A549 treated with GW870086 at 1 μM for 4 hours (cell line): ENCODE data around the gene LATS1. TPM values are rescaled to one million over a fixed set of nuclear protein-coding genes. Genes with fewer than 3 reads are reported as not detected.

ENCODE experiments used
- total RNA-seq: library from RNA; stranded (reverse); fragments of 200-300 nt; extraction: Qiagen RNA extraction; gene quantifications from 5 replicates; pipeline ENCODE4 v1.2.3, GENCODE V29; 2022; ENCODE audit warnings: low read depth

Gene LATS1
- 4.9 to 9.4 TPM (median 7.5 TPM) in 5 replicates for total RNA-seq

GRCh38 chr6:149717588-149718458 lies at the start of gene LATS1:
LATS1 (minus strand) TSS chr6:149718101; CDS start chr6:149702126, 15,975 bp downstream.

GRCh38 chr6:149749594-149750135 lies 31.8 kb upstream of the LATS1 start, which contains the start of gene PCMT1:
PCMT1 (plus strand) TSS chr6:149749741; CDS start chr6:149749902, 161 bp downstream.

DNA sequence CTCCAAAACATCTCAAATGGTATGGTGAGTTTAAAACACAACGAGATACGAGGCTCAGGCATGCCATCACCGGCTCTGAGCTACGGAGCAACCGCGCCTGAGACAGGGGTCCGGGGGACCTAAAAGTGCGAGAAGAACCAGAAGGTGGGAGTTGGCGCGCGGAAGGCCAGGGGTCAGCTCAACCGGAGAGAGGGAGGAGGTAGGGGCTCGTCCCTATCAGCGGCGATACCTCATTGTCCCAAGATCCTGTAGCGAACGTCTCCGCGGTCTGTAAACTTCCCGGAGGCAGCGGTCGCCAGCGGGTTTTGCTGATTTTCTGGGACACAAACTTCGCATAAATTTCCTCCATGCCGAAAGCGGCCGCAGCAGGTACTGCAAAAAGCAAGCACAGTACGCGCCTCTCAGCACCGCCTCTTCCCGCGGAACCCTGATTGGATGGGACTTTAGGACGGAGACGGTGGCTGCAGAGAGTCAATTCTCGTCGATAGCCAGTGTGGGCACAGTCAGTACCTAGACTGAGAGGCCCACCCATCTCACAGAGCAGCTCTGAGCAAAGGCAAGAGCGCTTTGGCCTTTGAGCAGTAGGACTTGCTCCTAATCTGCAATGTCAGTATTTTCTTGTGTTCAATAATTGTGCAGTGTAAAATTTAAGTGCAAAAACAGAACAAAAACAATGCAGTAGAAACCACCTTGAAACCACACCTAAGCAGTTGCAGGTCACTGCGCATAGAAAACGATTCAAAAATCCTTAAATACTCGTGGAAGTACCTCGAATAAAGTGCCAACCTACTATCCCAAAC lies 28.4 kb upstream of the LATS1 start, which contains the start of gene NUP43:
Gene NUP43 (minus strand): TSS at position 383 of the 800 bp plus-strand sequence. CDS start 34 bp downstream, at position 349.

DNA sequence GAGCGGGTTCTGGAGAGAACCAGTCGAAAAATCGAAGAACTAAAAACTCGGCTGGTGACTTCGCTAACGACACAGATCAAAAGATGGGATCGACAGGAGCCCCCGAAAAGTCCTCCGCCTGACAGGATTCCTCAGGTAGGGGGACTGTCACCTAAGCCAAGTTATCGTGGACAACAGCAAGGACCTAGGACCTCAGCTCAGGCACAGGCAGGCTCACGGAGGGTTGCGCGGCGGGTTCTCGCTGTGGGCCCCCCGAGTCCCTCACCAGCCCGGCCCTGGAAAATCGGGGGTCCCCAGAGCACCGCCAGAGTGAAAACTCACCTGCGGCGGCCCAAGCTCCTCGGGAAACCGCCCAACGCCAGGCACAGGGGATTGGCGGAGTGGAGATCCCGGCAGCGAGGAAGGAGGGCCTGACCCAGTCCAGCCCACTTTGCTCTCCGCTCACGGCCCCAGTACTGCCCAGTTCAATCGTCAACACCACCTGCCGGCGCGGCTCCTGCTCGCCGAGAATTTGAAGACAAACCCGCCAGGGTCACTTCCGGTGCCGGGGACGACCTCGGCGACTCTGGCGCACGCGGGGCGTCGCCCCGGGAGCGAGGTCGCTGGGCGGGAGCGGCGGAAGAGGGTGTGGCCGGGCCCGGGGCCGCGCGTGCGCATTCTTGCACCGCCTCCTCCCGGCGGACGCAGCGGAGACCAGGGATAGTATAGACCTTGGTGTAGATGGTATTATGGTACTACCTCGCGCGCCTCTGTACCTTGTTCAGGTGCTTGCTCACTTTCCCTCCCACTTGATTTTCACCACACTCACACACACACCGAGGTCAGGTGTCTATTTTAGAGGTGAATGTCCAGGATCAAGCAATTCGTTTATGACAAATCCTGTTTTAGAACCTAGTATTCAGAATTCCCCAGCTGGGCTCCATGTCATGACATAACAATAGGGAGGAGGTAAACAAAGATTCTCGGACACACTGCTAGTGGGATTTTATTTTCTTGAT lies 69.5 kb downstream of the LATS1 start, which contains the start of gene KATNA1:
Gene KATNA1 (minus strand): TSS at position 567 of the 998 bp plus-strand sequence. CDS start 10,167 bp downstream, outside the sequence.

Other genes with a start within 250 kb of the LATS1 start
- 0.02 to 0.10 TPM (median 0.07 TPM) in 5 replicates for gene ZC3H12D, start 233.1 kb downstream of the LATS1 start, total RNA-seq
- 11.7 to 18.3 TPM (median 14.5 TPM) in 5 replicates for gene PPIL4, start 172.1 kb downstream of the LATS1 start, total RNA-seq
- gene GINM1, start 151.7 kb downstream of the LATS1 start, total RNA-seq, result 22.7 to 30.5 TPM (median 27.2 TPM) in 5 replicates
- gene KATNA1, start 69.4 kb downstream of the LATS1 start, total RNA-seq, result 9.6 to 11.8 TPM (median 10.5 TPM) in 5 replicates
- gene NUP43, start 28.4 kb upstream of the LATS1 start, total RNA-seq, result 12.0 to 16.2 TPM (median 14.4 TPM) in 5 replicates
- 88.5 to 96.9 TPM (median 91.1 TPM) in 5 replicates for gene PCMT1, start 31.6 kb upstream of the LATS1 start, total RNA-seq
- gene LRP11, start 146.3 kb upstream of the LATS1 start, total RNA-seq, result 27.5 to 39.7 TPM (median 36.2 TPM) in 5 replicates
- 1.8 to 3.8 TPM (median 3.2 TPM) in 5 replicates for gene RAET1E, start 180.0 kb upstream of the LATS1 start, total RNA-seq
- gene RAET1G, start 205.0 kb upstream of the LATS1 start, total RNA-seq, result 7.4 to 12.3 TPM (median 9.8 TPM) in 5 replicates
- 2.1 to 4.2 TPM (median 3.6 TPM) in 5 replicates for gene ULBP2, start 223.9 kb upstream of the LATS1 start, total RNA-seq
- 0.53 to 0.99 TPM (median 0.79 TPM) in 5 replicates for gene ULBP1, start 245.8 kb upstream of the LATS1 start, total RNA-seq